HepG2 (cell line): ENCODE data around the gene TMEM198. TPM values are rescaled to one million over a fixed set of nuclear protein-coding genes. Genes with fewer than 3 reads are reported as not detected.

Experiments
- ATAC-seq: fragments of 200-7000 bp; cut with Tn5 transposase; 3 replicates; pipeline ENCODE4 v1.9.1; 2020; ENCODE audit warnings: mild to moderate bottlenecking, moderate library complexity
- BruUV-seq: library from RNA; stranded (reverse); fragments of 400-500 nt; replicated peaks from 2 replicates; lab custom pipeline; 2021; lab: Mats Ljungman, UMichigan
- CTCF ChIA-PET: fragments of 300-600 bp; formaldehyde crosslinking; extraction: SDS; loops from one replicate; lab custom pipeline; 2021; ENCODE audit warnings: low total read pairs, inconsistent platforms, low intra/inter-chr PET ratio; lab: Yijun Ruan, JAX
- POLR2A ChIA-PET: fragments of 350-600 bp; sonication (Branson Sonifier 250); formaldehyde crosslinking; loops from one replicate; lab custom pipeline; 2020; ENCODE audit warnings: antibody characterized with exemption, inconsistent platforms; lab: Yijun Ruan, JAX
- DNase-seq: peaks from one replicate; pipeline ENCODE4 v3.0.0-alpha.2; 2015; ENCODE audit warnings: low spot score
- FAIRE-seq: peaks from 3 replicates; lab custom pipeline; 2011; peaks lifted over from hg19 to GRCh38; lab: Jason Lieb, UNC
- H2AFZ ChIP-seq: one replicate; pipeline ENCODE4 v1.6.1; 2011; ENCODE audit warnings: low read length, inconsistent platforms
- H3K27ac ChIP-seq: fragments of 300-600 bp; 3 replicates; pipeline ENCODE4 v1.8.0; 2011; ENCODE audit warnings: mixed run types, mild to moderate bottlenecking, mixed read lengths, low read length, inconsistent platforms; ENCODE audit not compliant: insufficient read depth; ENCODE audit errors: extremely low read length
- H3K27me3 ChIP-seq, 2 experiments: fragments of 200-600 bp in 1 of 2; 2 replicates in 1 of 2; 3 replicates in 1 of 2; pipeline versions ENCODE4 v1.6.0 to v1.8.0; 2011; ENCODE audit warnings: low read length in 2 of 2, mild to moderate bottlenecking in 2 of 2, moderate library complexity in 2 of 2, inconsistent platforms in 1 of 2; ENCODE audit not compliant: insufficient read depth in 2 of 2, control insufficient read depth in 1 of 2
- H3K36me3 ChIP-seq, 2 experiments: fragments of 200-600 bp in 1 of 2; replicated peaks in 1 of 2; 2 replicates in 1 of 2; 3 replicates in 1 of 2; pipeline versions ENCODE4 v1.5.1 to v1.8.0; 2011; ENCODE audit warnings: low read length in 2 of 2, inconsistent platforms in 1 of 2; ENCODE audit not compliant: insufficient read depth in 2 of 2, control insufficient read depth in 1 of 2
- H3K4me1 ChIP-seq: 2 replicates; pipeline ENCODE4 v1.5.1; 2012; ENCODE audit warnings: low read length, inconsistent platforms; ENCODE audit not compliant: insufficient read depth
- H3K4me2 ChIP-seq: 2 replicates; pipeline ENCODE4 v1.6.0; 2011; ENCODE audit warnings: low read depth, low read length, inconsistent platforms
- H3K4me3 ChIP-seq, 3 experiments: fragments of 200-600 bp in 1 of 3; sonication (generic), shearing (Covaris generic) in 1 of 3; replicated peaks in 1 of 3; 2 replicates each; pipeline ENCODE4 v1.5.1; 2011 to 2016; ENCODE audit warnings: low read length in 3 of 3, inconsistent platforms in 2 of 3, low read depth in 2 of 3, mild to moderate bottlenecking in 2 of 3, control low read depth in 1 of 3, mixed read lengths in 1 of 3; ENCODE audit not compliant: insufficient read depth in 1 of 3
- H3K79me2 ChIP-seq: one replicate; pipeline ENCODE4 v1.6.1; 2011; ENCODE audit warnings: low read length, inconsistent platforms; ENCODE audit not compliant: insufficient read depth
- H3K9ac ChIP-seq: 2 replicates; pipeline ENCODE4 v1.6.0; 2011; ENCODE audit warnings: mild to moderate bottlenecking, low read depth, low read length, inconsistent platforms; ENCODE audit not compliant: insufficient read depth
- H3K9me3 ChIP-seq: 2 replicates; pipeline ENCODE4 v1.5.1; 2012; ENCODE audit warnings: mild to moderate bottlenecking, low read length
- H4K20me1 ChIP-seq: 2 replicates; pipeline ENCODE4 v1.6.0; 2011; ENCODE audit warnings: inconsistent platforms, mild to moderate bottlenecking, low read length, moderate library complexity; ENCODE audit not compliant: insufficient read depth
- AGO2 ChIP-seq: fragments of 200-400 bp; formaldehyde crosslinking; optimal IDR thresholded peaks from 2 replicates; pipeline ENCODE3; 2017; ENCODE audit warnings: mild to moderate bottlenecking, low read depth, low read length, moderate library complexity
- FOXP1 ChIP-seq, 2 experiments: fragments of 450-650 bp in 1 of 2; IDR thresholded peaks; 2 replicates each; pipeline ENCODE4 v1.6.1; 2017 to 2018; ENCODE audit warnings: antibody characterized with exemption in 1 of 2
- GTF3A ChIP-seq: sonication (generic); formaldehyde crosslinking; conservative IDR thresholded peaks from 2 replicates; pipeline ENCODE4 v1.4.0; 2020; ENCODE audit warnings: mild to moderate bottlenecking, missing genetic modification reagents
- REST ChIP-seq, 2 experiments: IDR thresholded peaks; 2 replicates each; pipeline ENCODE4 v1.6.1; 2011 to 2012; ENCODE audit warnings: low read length in 2 of 2, borderline replicate concordance in 1 of 2, low read depth in 1 of 2, mild to moderate bottlenecking in 1 of 2, moderate library complexity in 1 of 2
- ZNF205 ChIP-seq: IDR thresholded peaks from 2 replicates; pipeline ENCODE4 v1.6.1; 2018; ENCODE audit warnings: missing biosample characterization, missing genetic modification reagents
- WGBS: methylation state at CpG from one replicate; pipeline ENCODE4 v1.1.6; 2017; ENCODE audit warnings: low lambda C conversion rate; 5-methylcytosine and 5-hydroxymethylcytosine counted together
- in situ Hi-C: cut with HindIII; loops from 2 replicates; pipeline ENCODE4 v1.10.0; 2017; ENCODE audit warnings: low pct_unique_long_range_greater_than_20kb; ENCODE audit not compliant: extremely low pct_ligation_motif_present
- intact Hi-C: fragments of 100-400 bp; cut with micrococcal nuclease; formaldehyde crosslinking; loops from one replicate; pipeline ENCODE4 v1.10.0; 2022; ENCODE audit not compliant: unreplicated experiment
- polyA plus RNA-seq, 8 experiments: library from polyadenylated mRNA; depleted of rRNA in 3 of 8; stranded (reverse) in 7 of 8; unstranded in 1 of 8; fragments of >200 nt; fragmentation: Illumina TruSeq in 4 of 8; extraction: Trizol in 4 of 8; gene quantifications; 2 replicates each; pipeline versions ENCODE4 v1.2.1 to v1.2.3, GENCODE V29; 2011 to 2016; ENCODE audit warnings: low read depth in 4 of 8, missing spikeins in 1 of 8, mixed read lengths in 1 of 8; ENCODE audit not compliant: insufficient read depth in 1 of 8
- total RNA-seq, 5 experiments: library from RNA; depleted of rRNA; stranded (reverse); fragments of >200 nt; fragmentation: Illumina TruSeq; extraction: Trizol; gene quantifications; 2 replicates each; pipeline ENCODE4 v1.2.3, GENCODE V29; 2016; ENCODE audit warnings: low read depth in 1 of 5

TMEM198 gene
- total and polyA plus RNA-seq, 2 of the 13 experiments (the other 11 are each of a cell fraction or from before 2014, with no cell fraction given) = 17.3 to 23.5 TPM

- H3K79me2 ChIP-seq = no peaks in the 10 kb centered on the region
- ChIA-PET CTCF (no interaction called here), POLR2A (interaction anchor here (1.0 to 7.7 kb wide), 2 partner anchors 9 to 119 kb away, joined by 3 to 94 read pairs; partner anchors contain the start of gene GMPPA)
- WGBS = 78% methylated on average over 8 of the region's 8 CpGs
- FAIRE-seq (no peak), DNase-seq (no peak), ATAC-seq (no peak)
- no peak overlapping the region for H3K4me2 ChIP-seq
- peaks cover 3% of the 10 kb centered on the region; the same call in 1 of the 2 replicates for H4K20me1 ChIP-seq
- in situ Hi-C loops (no loop called here), intact Hi-C loops (no loop called here)
- no TSS peak for BruUV-seq
- no peaks in the 10 kb centered on the region for H3K9me3 ChIP-seq
- H3K36me3 ChIP-seq = peaks cover 15 to 29% of the 10 kb centered on the region in 2 experiments
- H3K27me3 ChIP-seq = peaks cover 4 to 19% of the 10 kb centered on the region in 2 experiments; a peak in 3 of 5 replicates
- no peak overlapping the region for H3K9ac ChIP-seq
- no peak overlapping the region for H2AFZ ChIP-seq
- no peak overlapping the region for H3K4me3 ChIP-seq
- no peak overlapping the region for H3K27ac ChIP-seq
- peaks cover 19% of the 10 kb centered on the region for H3K4me1 ChIP-seq
- TF ChIP-seq GTF3A (CRISPR knock-in tag) (no peak), ZNF205 (no peak), AGO2 (peak; percentile 17), FOXP1 (IDR thresholded peaks at IDR 0.05) (no peak), FOXP1 (CRISPR knock-in tag; IDR thresholded peaks at IDR 0.05) (no peak), REST (IDR thresholded peaks at IDR 0.05; ENCODE audit: borderline replicate concordance in 1 of 2, low read depth in 1 of 2, low read length in 2 of 2) (peak in 1 of 2 experiments; percentile 54; a peak in 1 of 4 replicates)
Observed at GRCh38 chr2:219507581-219508443, 36.0 kb upstream of the TMEM198 start.
